Left renal cortex interstitium (tissue), 4 donors: Measurements from ENCODE around the gene FBRSL1. TPM values are rescaled to one million over a fixed set of nuclear protein-coding genes. Genes with fewer than 3 reads are reported as not detected.

Experiments
- DNase-seq, 4 donors: peaks; one replicate each; pipeline ENCODE4 v3.0.0-alpha.2; 2013; ENCODE audit warnings: low read depth in 4 of 4, low spot score in 2 of 4, missing footprints in 1 of 4
- polyA plus RNA-seq, 4 donors: library from polyadenylated mRNA; unstranded; fragments of 120-200 nt; gene quantifications; one replicate each; pipeline ENCODE4 v1.2.1, GENCODE V29; 2013; ENCODE audit not compliant: insufficient read length in 4 of 4

Gene FBRSL1
- polyA plus RNA-seq, 4 donors: 37.5 to 104 (median 79.8) TPM

- no peak for DNase-seq
Measured at GRCh38 chr12:132508860-132509732, 19.1 kb downstream of the FBRSL1 start.

- DNase-seq: no peak
Measured at GRCh38 chr12:132510111-132510724, 20.3 kb downstream of the FBRSL1 start.

- DNase-seq: no peak
Measured at GRCh38 chr12:132510746-132511477, 21.0 kb downstream of the FBRSL1 start.

GRCh38 chr12:132511516-132512196, 21.7 kb downstream of the FBRSL1 start:
- no peak for DNase-seq

- no peak for DNase-seq
Measured at GRCh38 chr12:132512197-132513069, 22.5 kb downstream of the FBRSL1 start.

DNA sequence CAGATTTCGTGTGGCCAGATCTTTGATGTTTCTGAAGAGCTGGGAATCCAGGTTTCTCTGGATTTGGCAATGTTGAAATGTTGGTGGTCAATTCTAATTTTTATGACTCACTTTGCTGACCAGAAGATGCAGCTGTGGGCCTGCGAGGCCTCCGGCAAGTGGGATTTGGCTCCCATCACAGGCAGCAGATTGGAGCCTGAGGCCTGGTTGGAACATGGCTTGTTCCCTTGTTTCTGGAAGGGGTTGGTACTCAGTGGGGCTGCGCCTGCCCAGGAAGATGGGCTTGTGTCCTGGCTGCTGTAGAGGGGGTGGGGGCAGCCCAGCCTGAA, 23.1 kb downstream of the FBRSL1 start:
- DNase-seq: no peak

- no peak for DNase-seq
Measured at GRCh38 chr12:132513458-132514135, 23.6 kb downstream of the FBRSL1 start.

- no peak for DNase-seq
Measured at GRCh38 chr12:132514216-132514820, 24.4 kb downstream of the FBRSL1 start.

- DNase-seq: no peak
Measured at GRCh38 chr12:132514838-132515237, 24.9 kb downstream of the FBRSL1 start.

DNA sequence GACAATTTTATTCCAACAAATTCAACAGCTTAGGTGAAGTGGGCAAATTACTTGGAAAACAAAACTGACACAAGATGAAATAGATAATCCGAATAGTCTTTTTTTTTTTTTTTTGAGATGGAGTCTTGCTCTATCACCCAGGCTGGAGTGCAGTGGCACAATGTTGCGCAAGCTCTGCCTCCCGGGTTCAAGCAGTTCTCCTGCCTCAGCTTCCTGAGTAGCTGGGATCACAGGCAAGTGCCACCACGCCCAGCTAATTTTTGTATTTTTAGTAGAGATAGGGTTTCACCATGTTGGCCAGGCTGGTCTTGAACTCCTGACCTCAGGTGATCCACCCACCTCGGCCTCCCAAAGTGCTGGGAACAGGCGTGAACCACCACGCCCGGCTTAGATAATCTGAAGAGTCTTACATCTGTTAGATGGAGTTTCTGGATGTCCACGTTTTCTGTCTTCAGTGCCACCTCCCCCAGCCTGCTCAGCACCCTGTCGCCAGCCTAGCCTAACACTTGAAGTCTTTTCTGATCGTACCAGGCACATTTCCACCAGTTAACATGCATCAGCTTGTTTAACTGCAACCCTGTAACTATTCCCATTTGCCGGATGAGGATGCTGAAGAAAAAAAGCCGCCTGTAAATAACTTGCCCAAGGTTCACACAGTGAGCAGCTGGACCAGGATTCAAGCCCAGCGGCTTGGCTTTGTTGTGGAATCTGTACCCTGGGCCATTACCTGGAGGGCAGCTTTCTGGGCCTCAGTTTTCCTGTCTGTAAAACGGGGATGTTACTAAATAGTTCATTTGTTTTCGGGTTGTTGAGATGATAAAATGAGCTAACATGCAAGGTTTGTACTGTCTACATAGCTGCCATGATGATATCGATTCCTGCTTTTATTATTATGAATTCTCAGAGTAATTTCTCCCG, 26.4 kb downstream of the FBRSL1 start:
- no peak for DNase-seq

DNA sequence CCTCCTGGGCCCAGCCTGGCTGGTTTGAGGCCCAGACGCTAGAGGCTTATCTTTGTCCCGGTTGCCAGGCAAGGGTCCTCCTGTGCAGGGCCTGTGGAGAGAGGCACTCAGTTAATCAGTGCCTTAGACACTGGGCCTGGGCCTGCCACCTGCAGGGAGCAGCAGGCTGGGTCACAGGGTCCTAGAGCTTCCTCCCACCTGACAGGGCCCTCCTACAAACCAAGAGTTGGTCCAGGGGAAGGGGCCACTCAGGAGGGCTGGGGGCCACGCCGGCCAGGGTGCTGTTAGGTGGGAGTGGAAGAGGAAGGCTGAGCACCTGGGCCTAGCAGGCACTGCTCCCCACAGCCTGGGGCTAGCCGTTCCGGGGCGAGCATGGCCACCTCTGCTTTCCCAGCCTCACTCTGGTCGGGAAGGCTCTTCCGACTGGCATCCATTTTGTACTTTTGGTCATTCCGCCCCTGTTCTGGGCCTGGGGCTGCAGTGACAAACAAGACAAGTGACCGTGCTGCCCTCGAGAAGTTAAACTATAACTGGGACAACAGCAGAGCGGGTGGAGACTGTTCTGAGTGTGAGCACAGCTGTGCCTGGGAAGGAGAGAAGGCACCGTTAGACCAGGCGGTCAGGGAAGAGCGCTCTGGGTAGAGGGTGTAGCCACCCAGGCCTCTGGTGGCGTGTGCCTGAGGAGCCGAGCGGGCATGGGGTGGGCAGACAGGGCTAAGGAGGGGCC, 27.2 kb downstream of the FBRSL1 start:
- DNase-seq: no peak

GRCh38 chr12:132517740-132518100, 27.8 kb downstream of the FBRSL1 start:
- no peak for DNase-seq

DNA sequence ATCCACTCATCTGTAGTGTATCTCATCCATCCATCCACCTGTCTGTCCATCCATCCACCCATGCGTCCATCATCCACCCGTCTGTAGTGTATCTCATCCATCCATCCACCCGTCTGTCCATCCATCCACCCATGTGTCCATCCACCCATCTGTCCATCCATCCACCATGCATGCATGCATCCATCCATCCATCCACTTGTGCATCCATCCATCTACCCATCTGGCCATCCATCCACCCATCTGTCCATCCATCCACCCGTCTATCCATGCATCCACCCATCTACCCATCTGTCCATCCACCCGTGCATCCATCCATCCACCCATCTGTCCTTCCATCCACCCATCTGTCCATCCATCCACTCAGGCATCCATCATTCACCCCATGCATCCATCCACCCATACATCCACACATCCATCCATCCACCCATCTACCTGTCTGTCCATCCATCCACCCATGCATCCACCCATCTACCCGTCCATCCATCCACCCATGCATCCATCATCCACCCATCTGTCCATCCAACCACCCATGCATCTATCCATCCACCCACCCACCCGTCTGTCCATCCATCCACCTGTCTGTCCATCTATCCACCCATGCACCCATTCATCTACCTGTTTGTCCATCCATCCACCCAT, 28.5 kb downstream of the FBRSL1 start:
- DNase-seq: no peak

DNA sequence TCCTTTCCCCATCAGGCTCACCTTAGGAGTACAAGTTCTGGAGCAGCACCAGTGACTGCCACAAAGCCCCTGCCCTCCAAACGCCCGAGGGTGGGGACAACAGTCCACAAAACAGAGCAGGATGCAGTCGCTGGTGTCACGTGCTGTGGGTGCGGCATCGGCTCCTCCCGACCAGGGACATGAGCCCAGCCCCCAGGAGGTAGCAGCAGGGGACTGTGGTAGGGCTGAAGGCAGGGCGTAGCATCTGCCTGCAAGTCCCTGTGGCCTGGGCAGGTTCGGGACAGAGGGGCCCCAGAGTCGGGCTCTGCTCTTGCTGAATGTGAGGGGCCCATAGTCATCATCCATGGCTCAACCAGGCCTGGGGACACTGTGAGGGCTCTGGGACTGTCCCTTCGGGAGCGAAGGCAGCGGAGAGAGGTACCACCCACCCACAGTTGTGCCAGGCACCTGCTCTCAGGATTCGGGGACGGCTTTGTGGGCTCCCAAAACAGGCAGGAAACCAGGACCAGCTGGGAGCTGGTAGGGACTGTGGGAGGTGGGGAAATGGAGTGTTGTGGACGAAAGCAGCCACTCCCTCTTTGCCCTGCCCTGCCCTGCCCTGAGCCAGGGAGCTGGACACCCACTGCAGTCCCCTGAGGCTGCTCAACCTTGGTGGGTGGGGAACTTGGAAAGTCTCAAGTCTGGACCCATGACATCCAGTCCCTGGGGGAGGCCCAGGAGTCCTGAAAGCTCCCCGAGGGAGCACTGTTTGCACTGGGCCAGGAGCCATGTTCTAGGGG, 30.7 kb downstream of the FBRSL1 start:
- no peak for DNase-seq

DNA sequence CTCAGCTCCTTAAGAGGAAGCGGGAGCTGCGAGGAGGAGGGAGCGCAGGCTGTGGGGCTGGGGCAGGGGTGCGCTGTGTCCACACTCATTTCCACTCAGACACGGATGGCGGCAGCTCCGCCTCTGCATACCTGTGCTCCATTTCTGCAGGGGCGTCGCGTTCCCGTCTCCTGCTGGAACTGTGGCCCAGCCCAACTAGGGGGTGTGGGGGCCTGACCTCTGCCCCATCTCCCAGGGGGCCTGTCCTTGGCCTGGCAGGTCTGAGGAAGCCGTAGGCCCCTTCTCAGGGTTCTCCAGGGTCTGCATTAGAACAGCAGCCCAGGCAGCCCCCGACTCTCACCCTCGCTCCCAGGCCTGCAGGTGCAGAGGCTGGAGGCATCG, 31.2 kb downstream of the FBRSL1 start:
- no peak for DNase-seq

GRCh38 chr12:132521712-132522292, 31.9 kb downstream of the FBRSL1 start:
- DNase-seq: no peak
